ENCODE results near the gene PDC.
"Not testable (repeated sequence)": the region's sequence is repeated elsewhere in the genome, so short reads cannot be mapped to it uniquely, and the experiment has no call there.

The PDC gene

DNA sequence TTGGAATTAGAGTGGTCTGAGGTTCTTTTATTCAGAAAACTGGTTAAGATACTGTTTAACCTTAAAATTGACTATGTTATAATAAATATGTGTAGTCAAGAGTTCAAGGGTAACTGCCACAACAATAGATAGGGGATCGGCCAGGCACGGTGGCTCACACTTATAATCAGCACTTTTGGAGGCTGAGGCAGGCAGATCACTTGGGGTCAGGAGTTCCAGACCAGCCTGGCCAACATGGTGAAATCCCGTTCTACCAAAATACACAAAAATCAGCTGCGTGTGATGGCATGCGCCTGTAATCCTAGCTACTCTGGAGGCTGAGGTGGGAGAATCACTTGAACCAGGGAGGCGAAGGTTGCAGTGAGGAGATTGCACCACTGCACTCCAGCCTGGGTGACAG, 39.5 kb downstream of the PDC start:
- Histone ChIP-seq H3K36me3 (ENCODE audit: control insufficient read depth, insufficient read depth, low read length) (no peaks in the 10 kb centered on the region), H3K27me3 (ENCODE audit: control insufficient read depth, insufficient read depth, low read length) (no peaks in the 10 kb centered on the region), H3K4me3 (ENCODE audit: low read length) (no peak overlapping the region), H3K9ac (ENCODE audit: low read length) (no peak overlapping the region), H3K4me1 (ENCODE audit: control insufficient read depth, insufficient read depth, low read length) (no peaks in the 10 kb centered on the region), H3K9me3 (ENCODE audit: control insufficient read depth, low read length) (no peaks in the 10 kb centered on the region)

DNA sequence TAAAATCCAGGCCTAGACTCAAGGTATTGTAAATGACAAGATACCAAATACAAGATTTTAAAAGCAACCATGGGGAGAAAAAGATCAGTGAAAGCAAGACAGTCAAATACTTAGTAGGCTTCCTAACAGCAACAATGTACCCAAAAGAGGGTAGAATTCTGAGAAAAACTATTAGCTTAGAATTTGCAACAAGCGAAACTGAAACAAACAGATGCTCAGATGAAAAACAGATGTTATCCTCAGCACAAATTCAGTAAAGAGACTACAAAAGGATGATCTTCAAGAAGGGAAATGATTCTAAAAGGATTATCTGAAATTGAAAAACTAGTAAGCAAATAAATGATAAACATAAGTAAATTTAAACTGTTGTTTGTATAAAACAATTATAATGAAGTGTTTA, 40.0 kb downstream of the PDC start:
- Histone ChIP-seq H3K4me1 (ENCODE audit: control insufficient read depth, insufficient read depth, low read length) (no peaks in the 10 kb centered on the region), H3K36me3 (ENCODE audit: control insufficient read depth, insufficient read depth, low read length) (no peaks in the 10 kb centered on the region), H3K4me3 (ENCODE audit: low read length) (no peak overlapping the region), H3K9me3 (ENCODE audit: control insufficient read depth, low read length) (no peaks in the 10 kb centered on the region), H3K9ac (ENCODE audit: low read length) (no peak overlapping the region), H3K27me3 (ENCODE audit: control insufficient read depth, insufficient read depth, low read length) (no peaks in the 10 kb centered on the region)

DNA sequence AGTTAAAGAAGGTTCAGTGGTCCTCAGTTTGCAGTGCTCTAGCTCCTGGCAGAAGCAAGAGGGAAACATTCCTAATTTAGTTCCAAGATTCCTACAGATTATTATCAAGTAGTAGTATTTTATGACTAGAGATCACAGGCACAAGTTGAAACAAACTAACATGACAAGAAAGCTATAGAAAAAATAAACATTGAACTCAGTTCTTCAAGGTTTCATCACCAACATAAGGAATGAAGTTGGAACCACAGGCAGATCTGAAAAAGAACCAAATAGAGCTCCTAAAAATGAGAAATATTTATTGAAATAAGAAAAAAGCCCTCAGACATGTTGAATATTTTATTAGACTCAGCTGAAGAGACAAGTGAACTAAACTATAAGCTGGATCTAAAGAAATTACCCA, 40.6 kb downstream of the PDC start:
- Histone ChIP-seq H3K9ac (ENCODE audit: low read length) (no peak overlapping the region), H3K4me1 (ENCODE audit: control insufficient read depth, insufficient read depth, low read length) (no peaks in the 10 kb centered on the region), H3K9me3 (ENCODE audit: control insufficient read depth, low read length) (no peaks in the 10 kb centered on the region), H3K36me3 (ENCODE audit: control insufficient read depth, insufficient read depth, low read length) (no peaks in the 10 kb centered on the region), H3K4me3 (ENCODE audit: low read length) (no peak overlapping the region), H3K27me3 (ENCODE audit: control insufficient read depth, insufficient read depth, low read length) (no peaks in the 10 kb centered on the region)

DNA sequence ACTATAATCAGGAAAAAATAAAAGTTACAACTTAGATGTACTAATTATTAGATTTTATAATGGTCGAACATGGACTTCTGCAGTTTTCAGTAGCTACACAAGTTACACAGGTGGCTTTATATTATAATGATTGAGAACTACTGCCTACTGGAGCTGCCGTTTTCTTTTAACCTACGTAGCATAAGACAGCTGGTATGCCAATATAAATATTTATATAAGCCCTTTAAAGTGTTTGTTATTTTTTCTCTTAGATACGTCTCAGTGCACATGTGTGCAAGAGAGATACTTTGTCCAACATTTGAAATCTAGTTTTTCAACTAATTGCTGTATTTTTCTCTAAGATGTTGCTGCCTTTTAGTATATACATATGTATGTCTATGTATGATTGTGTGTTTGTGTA, 42.4 kb downstream of the PDC start:
- Histone ChIP-seq H3K36me3 (ENCODE audit: control insufficient read depth, insufficient read depth, low read length) (no peaks in the 10 kb centered on the region), H3K27me3 (ENCODE audit: control insufficient read depth, insufficient read depth, low read length) (no peaks in the 10 kb centered on the region), H3K4me3 (ENCODE audit: low read length) (no peak overlapping the region), H3K9ac (ENCODE audit: low read length) (no peak overlapping the region), H3K4me1 (ENCODE audit: control insufficient read depth, insufficient read depth, low read length) (no peaks in the 10 kb centered on the region), H3K9me3 (ENCODE audit: control insufficient read depth, low read length) (no peaks in the 10 kb centered on the region)

DNA sequence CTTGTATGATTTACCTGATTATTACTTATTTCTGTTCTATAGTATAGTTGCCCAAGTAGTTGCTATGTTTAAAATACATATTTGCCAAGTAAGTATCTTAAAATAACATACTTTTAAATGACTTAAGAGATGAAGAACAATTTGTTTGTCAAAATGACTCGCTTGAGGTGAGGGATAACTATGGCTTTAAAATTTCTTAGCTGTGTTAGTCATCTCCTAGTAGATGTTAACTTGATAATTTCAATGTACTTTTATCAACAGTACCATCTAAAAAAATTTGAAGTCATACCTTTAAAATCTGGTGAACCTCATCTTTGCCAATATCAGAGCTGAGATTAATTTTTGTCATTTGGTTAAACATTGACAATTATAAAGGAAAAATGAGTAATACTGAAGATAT, 47.6 kb downstream of the PDC start:
- Histone ChIP-seq H3K4me3 (ENCODE audit: low read length) (no peak overlapping the region), H3K9ac (ENCODE audit: low read length) (no peak overlapping the region), H3K36me3 (ENCODE audit: control insufficient read depth, insufficient read depth, low read length) (no peaks in the 10 kb centered on the region), H3K27me3 (ENCODE audit: control insufficient read depth, insufficient read depth, low read length) (no peaks in the 10 kb centered on the region), H3K9me3 (ENCODE audit: control insufficient read depth, low read length) (no peaks in the 10 kb centered on the region), H3K4me1 (ENCODE audit: control insufficient read depth, insufficient read depth, low read length) (no peaks in the 10 kb centered on the region)

DNA sequence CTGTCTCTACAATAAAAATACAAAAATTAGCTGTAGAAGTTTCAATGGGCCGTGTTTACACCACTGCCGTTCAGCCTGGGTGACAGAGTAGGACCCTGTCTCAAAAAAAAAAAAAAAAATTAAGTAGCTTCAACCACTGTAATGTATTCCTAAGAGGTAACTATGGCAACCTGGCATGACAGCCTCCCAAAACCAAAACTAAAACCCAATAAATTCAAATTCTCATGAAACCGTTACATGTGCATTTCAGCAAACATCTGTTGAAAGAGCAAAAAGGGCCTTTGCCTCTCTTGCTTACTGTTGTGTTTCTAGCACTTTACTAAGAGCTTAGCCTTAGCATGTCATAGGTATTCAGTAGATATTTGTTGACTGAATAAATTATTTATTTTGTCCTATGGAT, 51.8 kb downstream of the PDC start:
- H3K4me1 ChIP-seq (ENCODE audit: control insufficient read depth, insufficient read depth, low read length) = no peaks in the 10 kb centered on the region
- H3K9me3 ChIP-seq (ENCODE audit: control insufficient read depth, low read length) = no peaks in the 10 kb centered on the region
- H3K4me3 ChIP-seq (ENCODE audit: low read length) = no peak overlapping the region
- H3K36me3 ChIP-seq (ENCODE audit: control insufficient read depth, insufficient read depth, low read length) = no peaks in the 10 kb centered on the region
- H3K9ac ChIP-seq (ENCODE audit: low read length) = no peak overlapping the region
- no peaks in the 10 kb centered on the region for H3K27me3 ChIP-seq (ENCODE audit: control insufficient read depth, insufficient read depth, low read length)

DNA sequence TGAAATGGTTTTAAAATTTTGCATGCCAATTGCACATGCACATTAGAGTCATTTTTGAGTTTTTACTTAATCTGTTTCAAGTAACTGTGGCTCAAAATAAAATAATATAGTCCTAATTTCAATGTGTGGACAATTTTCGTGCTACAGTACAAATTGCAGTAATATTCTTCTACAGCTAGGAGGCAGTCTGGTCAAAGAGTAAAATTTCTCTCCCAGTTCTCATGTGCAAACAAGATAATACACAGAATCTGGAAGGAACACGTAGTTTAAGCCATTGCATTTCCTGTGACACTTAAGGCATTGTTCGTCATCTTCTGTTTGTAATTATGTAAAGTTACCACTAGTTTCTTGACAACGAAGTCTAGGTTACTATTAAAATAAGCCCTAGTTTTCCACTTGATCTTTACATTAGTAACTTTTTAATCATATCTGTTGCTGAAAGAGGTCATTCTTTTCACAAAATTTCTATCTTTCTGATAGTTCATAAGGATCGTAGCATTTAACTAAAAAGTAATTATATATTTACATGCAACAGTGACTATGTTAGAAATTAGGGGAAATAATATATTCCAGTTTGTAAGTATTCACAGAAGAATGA, 56.4 kb downstream of the PDC start:
- Histone ChIP-seq H3K4me3 (ENCODE audit: low read length) (no peak overlapping the region), H3K4me1 (ENCODE audit: control insufficient read depth, insufficient read depth, low read length) (no peaks in the 10 kb centered on the region), H3K36me3 (ENCODE audit: control insufficient read depth, insufficient read depth, low read length) (no peaks in the 10 kb centered on the region)

DNA sequence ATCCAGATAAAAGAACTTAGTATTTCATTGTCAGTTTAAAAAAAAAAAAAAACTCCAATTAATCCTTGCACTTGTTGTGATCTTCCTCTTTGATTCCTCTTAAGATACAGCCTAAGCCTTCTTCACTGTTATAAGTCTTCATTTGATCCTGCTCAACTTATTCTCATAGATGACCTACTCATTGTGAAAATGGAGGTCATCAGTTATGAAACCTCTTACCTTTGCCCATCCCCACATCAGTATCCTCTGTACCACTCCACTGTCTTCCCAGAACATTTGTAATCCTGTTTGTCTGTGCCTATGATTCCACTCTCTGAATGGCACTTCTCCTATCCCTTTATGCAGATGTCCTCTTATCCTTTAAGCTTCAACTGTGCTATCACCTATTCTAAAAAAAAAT, 57.3 kb downstream of the PDC start:
- no peak overlapping the region for H3K4me3 ChIP-seq (ENCODE audit: low read length)
- no peaks in the 10 kb centered on the region for H3K36me3 ChIP-seq (ENCODE audit: control insufficient read depth, insufficient read depth, low read length)
- no peaks in the 10 kb centered on the region for H3K27me3 ChIP-seq (ENCODE audit: control insufficient read depth, insufficient read depth, low read length)
- H3K9me3 ChIP-seq (ENCODE audit: control insufficient read depth, low read length) = no peaks in the 10 kb centered on the region
- no peaks in the 10 kb centered on the region for H3K4me1 ChIP-seq (ENCODE audit: control insufficient read depth, insufficient read depth, low read length)
- no peak overlapping the region for H3K9ac ChIP-seq (ENCODE audit: low read length)

More for the DNA sequence above, 56.4 kb downstream of the PDC start:
- Histone ChIP-seq H3K9ac (ENCODE audit: low read length) (no peak overlapping the region), H3K27me3 (ENCODE audit: control insufficient read depth, insufficient read depth, low read length) (no peaks in the 10 kb centered on the region), H3K9me3 (ENCODE audit: control insufficient read depth, low read length) (no peaks in the 10 kb centered on the region)

DNA sequence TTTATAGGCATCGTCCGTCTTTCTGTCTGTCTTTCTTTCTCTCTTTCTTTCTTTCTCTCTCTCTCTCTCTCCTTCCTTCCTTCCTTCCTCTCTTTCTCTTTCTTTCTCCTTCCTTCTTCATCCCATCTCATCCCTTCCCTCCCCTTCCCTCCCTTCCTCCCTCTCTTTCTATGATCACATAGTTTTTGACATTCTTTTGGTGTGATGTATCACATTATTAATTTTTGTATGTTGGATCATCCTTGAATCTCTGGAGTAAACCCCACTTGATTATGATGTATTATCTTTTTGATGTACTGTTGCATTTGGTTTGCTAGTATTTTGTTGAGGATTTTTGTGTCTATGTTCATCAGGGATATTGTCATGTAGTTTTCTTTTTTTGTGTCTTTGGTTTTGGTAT, 59.5 kb downstream of the PDC start:
- not testable (repeated sequence) for H3K27me3 ChIP-seq (ENCODE audit: control insufficient read depth, insufficient read depth, low read length); H3K4me3 ChIP-seq (ENCODE audit: low read length); H3K9ac ChIP-seq (ENCODE audit: low read length); H3K4me1 ChIP-seq (ENCODE audit: control insufficient read depth, insufficient read depth, low read length); H3K36me3 ChIP-seq (ENCODE audit: control insufficient read depth, insufficient read depth, low read length); H3K9me3 ChIP-seq (ENCODE audit: control insufficient read depth, low read length)

All from mucosa of stomach (tissue), 1 donor.